NCI-H526 (cell line): ENCODE results near the gene HCCS.
A peak's percentile ranks its signal among the peaks of the same experiment; 100 is the strongest.
"Not testable (repeated sequence)": the region's sequence is repeated elsewhere in the genome, so short reads cannot be mapped to it uniquely, and the experiment has no call there.

Experiments
- DNase-seq, 2 experiments: peaks; one replicate each; lab custom pipeline; 2025; lab: John Stamatoyannopoulos, UW

Gene HCCS

GRCh38 chrX:11123087-11123486, 12.0 kb downstream of the HCCS start:
- not testable (repeated sequence) for DNase-seq

GRCh38 chrX:11124112-11124511, 13.0 kb downstream of the HCCS start:
- DNase-seq: no peak

- no peak for DNase-seq
These were observed 13.9 kb downstream of the HCCS start for GRCh38 chrX:11125060-11125459.

GRCh38 chrX:11129534-11130105, 18.5 kb downstream of the HCCS start:
- no peak for DNase-seq

GRCh38 chrX:11130136-11130535, 19.0 kb downstream of the HCCS start:
- DNase-seq: no peak

GRCh38 chrX:11131146-11131545, 20.0 kb downstream of the HCCS start:
- no peak for DNase-seq

GRCh38 chrX:11135564-11136185, 24.5 kb downstream of the HCCS start:
- DNase-seq: no peak

GRCh38 chrX:11137543-11138139, 26.5 kb downstream of the HCCS start:
- DNase-seq: peak in 1 of 2 experiments; percentile 48

GRCh38 chrX:11138498-11139390, 27.6 kb downstream of the HCCS start:
- no peak for DNase-seq

GRCh38 chrX:11143931-11144678, 33.0 kb downstream of the HCCS start:
- DNase-seq: peak; percentile 63 to 88

- DNase-seq: no peak
These were observed 35.3 kb downstream of the HCCS start for GRCh38 chrX:11146411-11146810.

GRCh38 chrX:11148401-11148800, 37.3 kb downstream of the HCCS start:
- DNase-seq: no peak

- no peak for DNase-seq
These were observed 40.8 kb downstream of the HCCS start for GRCh38 chrX:11151799-11152559.

- no peak for DNase-seq
These were observed 48.0 kb downstream of the HCCS start for GRCh38 chrX:11159149-11159548.

- no peak for DNase-seq
These were observed 53.3 kb downstream of the HCCS start for GRCh38 chrX:11164433-11164832.

- no peak for DNase-seq
These were observed 60.8 kb downstream of the HCCS start for GRCh38 chrX:11171956-11172355.

- no peak for DNase-seq
These were observed 61.3 kb downstream of the HCCS start for GRCh38 chrX:11172415-11172814.
